ENCODE results near the gene PCDHA9.
"Not testable (repeated sequence)": the region's sequence is repeated elsewhere in the genome, so short reads cannot be mapped to it uniquely, and the experiment has no call there.

Gene PCDHA9

GRCh38 chr5:140834439-140835008 is 13.7 kb upstream of the PCDHA9 start:
- DNase-seq, result not testable (repeated sequence)

GRCh38 chr5:140835622-140836510 is 12.3 kb upstream of the PCDHA9 start:
- DNase-seq, result no peak

GRCh38 chr5:140840978-140841962 is 6.9 kb upstream of the PCDHA9 start, which contains the start of gene PCDHA8:
TSS of gene PCDHA8 (plus strand) at chr5:140841187. CDS start at chr5:140841322, 135 bp downstream.
- DNase-seq, result peak; percentile 8

GRCh38 chr5:140842798-140843733 is 5.1 kb upstream of the PCDHA9 start:
- DNase-seq, result no peak

- DNase-seq, result not testable (repeated sequence)
Measured at GRCh38 chr5:140849831-140850634, 1.9 kb downstream of the PCDHA9 start.

GRCh38 chr5:140855772-140856674 is 7.8 kb downstream of the PCDHA9 start, which contains the start of gene PCDHA10:
TSS of gene PCDHA10 (plus strand) at chr5:140855897. CDS start at chr5:140856049, 152 bp downstream.
- no peak for DNase-seq

- no peak for DNase-seq
Measured at GRCh38 chr5:140857177-140857986, 9.2 kb downstream of the PCDHA9 start.

GRCh38 chr5:140857987-140858240 is 9.7 kb downstream of the PCDHA9 start:
- DNase-seq, result no peak

GRCh38 chr5:140862441-140863295 is 14.5 kb downstream of the PCDHA9 start:
- no peak for DNase-seq

GRCh38 chr5:140868721-140869554 is 20.8 kb downstream of the PCDHA9 start, which contains the start of gene PCDHA11:
TSS of gene PCDHA11 (plus strand) at chr5:140868957. CDS start at chr5:140869104, 147 bp downstream.
- DNase-seq, result peak; percentile 30

GRCh38 chr5:140869555-140869886 is 21.3 kb downstream of the PCDHA9 start:
- no peak for DNase-seq

- DNase-seq, result no peak
Measured at GRCh38 chr5:140870221-140871201, 22.3 kb downstream of the PCDHA9 start.

GRCh38 chr5:140875085-140876065 is 27.2 kb downstream of the PCDHA9 start, which contains the start of gene PCDHA12:
TSS of gene PCDHA12 (plus strand) at chr5:140875308. CDS start at chr5:140875473, 165 bp downstream.
- DNase-seq, result no peak

- not testable (repeated sequence) for DNase-seq
Measured at GRCh38 chr5:140876541-140877261, 28.5 kb downstream of the PCDHA9 start.

Measured in NCI-H524 treated with DMSO at 0.1 percent for 48 hours (cell line).